SHP77 (cell line): Measurements from ENCODE around the gene ZBTB32.
"Not testable (repeated sequence)": the region's sequence is repeated elsewhere in the genome, so short reads cannot be mapped to it uniquely, and the experiment has no call there.

Experiments
- DNase-seq, 2 experiments: peaks; one replicate each; lab custom pipeline; 2025; lab: John Stamatoyannopoulos, UW

Gene ZBTB32

DNA sequence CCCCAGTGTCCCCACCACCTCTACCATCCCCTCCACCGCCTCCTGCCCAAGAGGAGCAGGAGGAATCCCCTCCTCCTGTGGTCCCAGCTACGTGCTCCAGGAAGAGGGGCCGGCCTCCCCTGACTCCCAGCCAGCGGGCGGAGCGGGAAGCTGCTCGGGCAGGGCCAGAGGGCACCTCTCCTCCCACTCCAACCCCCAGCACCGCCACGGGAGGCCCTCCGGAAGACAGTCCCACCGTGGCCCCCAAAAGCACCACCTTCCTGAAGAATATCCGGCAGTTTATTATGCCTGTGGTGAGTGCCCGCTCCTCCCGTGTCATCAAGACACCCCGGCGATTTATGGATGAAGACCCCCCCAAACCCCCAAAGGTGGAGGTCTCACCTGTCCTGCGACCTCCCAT, 16.3 kb downstream of the ZBTB32 start:
- no peak for DNase-seq

DNA sequence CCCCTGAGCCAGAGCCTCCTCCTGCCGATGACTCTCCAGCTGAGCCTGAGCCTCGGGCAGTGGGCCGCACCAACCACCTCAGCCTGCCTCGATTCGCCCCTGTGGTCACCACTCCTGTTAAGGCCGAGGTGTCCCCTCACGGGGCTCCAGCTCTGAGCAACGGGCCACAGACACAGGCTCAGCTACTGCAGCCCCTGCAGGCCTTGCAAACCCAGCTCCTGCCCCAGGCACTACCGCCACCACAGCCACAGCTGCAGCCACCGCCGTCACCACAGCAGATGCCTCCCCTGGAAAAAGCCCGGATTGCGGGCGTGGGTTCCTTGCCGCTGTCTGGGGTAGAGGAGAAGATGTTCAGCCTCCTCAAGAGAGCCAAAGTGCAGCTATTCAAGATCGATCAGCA, 17.0 kb downstream of the ZBTB32 start:
- no peak for DNase-seq

DNA sequence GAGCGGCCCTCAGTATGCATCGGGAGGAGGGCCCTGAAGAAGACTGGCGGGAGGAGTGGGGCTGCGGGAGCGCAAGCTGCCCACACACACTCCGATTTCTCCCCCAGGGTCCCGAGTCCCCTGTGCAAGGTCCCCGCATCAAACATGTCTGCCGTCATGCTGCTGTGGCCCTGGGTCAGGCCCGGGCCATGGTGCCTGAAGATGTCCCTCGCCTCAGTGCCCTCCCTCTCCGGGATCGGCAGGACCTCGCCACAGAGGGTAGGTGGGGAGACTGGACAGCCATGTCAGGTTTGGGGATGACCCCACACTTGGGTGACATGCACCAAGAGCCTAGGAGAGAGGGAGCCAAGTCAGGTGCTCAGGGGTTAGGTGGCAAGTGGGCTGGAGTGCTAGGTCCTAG, 18.1 kb downstream of the ZBTB32 start:
- no peak for DNase-seq

DNA sequence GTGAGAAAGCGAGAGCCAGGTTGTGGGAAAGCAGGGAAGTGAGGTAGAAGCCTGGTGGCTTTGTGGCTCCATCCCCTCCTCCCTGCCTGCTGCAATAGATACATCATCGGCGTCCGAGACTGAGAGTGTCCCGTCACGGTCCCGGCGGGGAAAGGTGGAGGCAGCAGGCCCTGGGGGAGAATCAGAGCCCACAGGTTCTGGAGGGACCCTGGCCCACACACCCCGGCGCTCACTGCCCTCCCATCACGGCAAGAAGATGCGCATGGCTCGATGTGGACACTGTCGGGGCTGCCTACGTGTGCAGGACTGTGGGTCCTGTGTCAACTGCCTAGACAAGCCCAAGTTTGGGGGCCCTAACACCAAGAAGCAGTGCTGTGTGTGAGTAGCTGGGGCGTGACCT, 18.5 kb downstream of the ZBTB32 start:
- no peak for DNase-seq

DNA sequence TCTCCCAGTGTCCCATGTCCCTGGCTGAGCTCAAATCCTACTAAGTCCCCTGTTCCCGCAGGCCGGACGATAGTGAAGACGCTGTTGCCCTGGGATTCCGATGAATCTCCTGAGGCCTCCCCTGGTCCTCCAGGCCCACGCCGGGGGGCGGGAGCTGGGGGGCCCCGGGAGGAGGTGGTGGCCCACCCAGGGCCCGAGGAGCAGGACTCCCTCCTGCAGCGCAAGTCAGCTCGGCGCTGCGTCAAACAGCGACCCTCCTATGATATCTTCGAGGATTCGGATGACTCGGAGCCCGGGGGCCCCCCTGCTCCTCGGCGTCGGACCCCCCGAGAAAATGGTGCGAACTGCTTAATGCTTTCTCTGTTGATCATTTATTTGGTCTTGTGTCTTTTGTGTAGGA, 19.3 kb downstream of the ZBTB32 start:
- no peak for DNase-seq

DNA sequence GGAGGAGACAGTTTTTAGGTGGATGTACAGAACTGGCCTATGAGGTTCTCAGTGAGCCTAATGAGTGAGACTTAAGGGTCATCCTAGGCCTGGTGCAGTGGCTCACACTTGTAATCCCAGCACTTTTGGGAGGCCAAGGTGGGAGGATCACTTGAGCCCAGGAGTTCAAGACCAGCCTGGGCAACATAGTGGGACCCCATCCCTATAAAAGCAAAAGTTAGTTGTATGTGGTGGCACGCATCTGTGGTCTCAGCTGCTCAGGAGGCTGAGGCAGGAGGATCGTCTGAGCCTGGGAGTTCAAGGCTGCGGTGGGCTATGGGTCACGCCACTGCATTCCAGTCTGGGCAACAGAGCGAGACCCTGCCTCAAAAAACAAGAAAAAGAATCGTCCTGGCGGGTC, 19.8 kb downstream of the ZBTB32 start:
- DNase-seq: not testable (repeated sequence)

DNA sequence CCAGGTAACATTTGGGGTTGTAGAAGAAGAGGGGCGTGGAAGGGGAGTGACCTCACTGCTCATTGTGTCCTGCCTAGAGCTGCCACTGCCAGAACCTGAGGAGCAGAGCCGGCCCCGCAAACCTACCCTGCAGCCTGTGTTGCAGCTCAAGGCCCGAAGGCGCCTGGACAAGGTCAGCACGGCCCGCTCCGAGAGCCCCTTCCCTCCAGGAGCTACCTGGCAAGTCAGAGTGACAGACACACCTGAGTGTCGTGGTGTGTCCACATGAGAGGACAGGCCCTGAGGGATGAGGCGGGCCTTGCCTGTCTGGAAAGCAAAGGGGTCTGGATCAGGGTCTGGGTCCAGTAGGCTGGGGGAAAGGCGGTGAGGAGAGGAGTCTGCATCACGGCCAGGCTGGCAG, 20.2 kb downstream of the ZBTB32 start:
- DNase-seq: no peak

DNA sequence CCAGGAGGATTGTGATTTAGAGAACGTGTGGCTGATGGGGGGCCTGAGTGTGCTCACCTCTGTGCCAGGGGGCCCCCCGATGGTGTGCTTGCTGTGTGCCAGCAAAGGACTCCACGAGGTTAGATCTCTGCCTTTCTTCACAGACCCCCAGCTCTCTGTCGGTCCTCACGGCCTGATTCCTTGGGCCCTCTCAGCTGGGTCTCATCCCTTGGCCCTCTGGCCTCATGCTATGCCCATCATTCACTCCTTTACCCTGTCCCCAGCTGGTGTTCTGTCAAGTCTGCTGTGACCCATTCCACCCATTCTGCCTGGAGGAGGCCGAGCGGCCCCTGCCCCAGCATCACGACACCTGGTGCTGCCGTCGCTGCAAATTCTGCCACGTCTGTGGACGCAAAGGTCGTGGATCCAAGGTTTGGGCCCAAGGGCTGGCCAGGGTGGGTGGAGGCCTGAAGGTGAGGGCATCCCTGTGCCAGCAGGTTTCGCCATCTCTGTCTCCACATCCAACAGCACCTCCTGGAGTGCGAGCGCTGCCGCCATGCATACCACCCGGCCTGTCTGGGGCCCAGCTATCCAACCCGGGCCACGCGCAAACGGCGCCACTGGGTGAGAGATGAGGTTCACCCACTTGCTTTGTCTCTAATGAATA, 21.0 kb downstream of the ZBTB32 start:
- DNase-seq: no peak

DNA sequence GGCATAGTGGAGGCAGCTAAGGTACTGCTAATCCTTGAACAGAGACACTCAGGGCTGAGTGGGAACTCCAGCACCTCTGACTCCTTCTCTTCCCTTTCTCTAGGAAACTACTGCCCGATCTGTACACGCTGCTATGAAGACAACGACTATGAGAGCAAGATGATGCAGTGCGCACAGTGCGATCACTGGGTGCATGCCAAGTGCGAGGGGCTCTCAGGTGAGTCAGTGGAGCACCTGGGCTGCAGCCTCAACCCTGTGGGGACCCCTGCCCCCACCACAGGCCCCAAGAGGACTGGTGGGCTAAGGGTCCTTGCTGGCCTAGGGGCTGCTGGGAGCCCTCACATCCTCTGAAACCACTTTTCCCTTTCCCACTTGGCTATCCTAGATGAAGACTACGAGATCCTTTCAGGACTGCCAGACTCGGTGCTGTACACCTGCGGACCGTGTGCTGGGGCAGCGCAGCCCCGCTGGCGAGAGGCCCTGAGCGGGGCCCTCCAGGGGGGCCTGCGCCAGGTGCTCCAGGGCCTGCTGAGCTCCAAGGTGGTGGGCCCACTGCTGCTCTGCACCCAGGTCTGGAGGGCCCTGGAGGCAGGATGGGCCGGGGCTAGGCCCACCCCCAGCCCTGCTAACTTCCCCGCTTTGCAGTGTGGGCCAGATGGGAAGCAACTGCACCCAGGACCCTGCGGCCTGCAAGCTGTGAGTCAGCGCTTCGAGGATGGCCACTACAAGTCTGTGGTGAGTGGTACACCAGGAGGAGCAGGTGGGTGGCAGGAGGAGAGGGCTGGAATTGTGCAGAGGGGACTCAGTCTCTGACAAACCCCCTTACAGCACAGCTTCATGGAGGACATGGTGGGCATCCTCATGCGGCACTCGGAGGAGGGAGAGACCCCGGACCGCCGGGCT, 22.9 kb downstream of the ZBTB32 start:
- no peak for DNase-seq

DNA sequence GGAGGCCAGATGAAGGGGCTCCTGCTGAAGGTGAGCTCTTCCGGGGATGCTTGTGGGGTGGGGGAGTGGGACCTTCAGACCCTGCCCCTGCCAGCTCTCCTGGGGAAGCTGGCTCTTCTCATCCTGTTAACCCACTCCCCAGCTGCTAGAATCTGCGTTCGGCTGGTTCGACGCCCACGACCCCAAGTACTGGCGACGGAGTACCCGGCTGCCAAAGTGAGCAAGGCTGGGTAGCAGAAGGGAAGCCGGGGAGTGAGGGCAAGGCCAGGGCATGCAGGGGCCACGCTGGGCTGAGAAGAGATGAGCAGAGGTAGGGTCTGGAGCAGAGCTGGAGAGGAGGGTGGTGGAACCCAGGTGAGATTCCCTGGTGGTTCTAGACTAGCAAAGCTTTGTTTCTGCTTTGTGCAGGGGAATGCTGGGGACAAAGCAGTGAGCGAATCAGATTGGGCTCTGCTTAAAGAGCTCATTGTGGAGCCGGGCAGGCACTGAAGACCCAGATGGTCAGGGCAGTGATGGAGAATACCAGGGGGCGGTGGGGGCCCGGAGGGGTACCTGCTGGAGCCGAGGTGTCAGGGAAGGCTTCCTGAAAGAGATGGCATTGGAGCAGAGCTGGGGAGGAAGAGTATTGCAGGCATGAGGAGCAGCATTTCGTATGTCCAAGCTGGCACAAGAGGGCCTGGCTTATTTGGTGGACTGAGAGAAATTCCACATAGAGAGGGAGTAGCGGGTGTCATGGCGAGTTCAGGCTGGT, 23.8 kb downstream of the ZBTB32 start:
- DNase-seq: no peak

DNA sequence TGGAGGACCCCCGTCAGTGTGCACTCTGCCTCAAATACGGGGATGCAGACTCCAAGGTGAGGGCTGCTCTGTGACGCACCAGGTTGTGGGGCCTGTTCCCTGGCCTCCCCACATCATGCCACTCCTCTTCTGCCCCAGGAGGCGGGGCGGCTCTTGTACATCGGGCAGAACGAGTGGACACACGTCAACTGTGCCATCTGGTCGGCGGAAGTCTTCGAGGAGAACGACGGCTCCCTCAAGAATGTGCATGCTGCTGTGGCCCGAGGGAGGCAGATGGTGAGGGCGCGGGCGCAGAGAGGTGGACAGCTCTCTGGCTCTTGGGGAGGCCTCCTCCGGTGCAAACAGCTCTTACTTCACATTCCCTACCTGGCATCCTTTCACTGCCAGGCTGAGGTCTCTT, 24.7 kb downstream of the ZBTB32 start:
- DNase-seq: no peak

DNA sequence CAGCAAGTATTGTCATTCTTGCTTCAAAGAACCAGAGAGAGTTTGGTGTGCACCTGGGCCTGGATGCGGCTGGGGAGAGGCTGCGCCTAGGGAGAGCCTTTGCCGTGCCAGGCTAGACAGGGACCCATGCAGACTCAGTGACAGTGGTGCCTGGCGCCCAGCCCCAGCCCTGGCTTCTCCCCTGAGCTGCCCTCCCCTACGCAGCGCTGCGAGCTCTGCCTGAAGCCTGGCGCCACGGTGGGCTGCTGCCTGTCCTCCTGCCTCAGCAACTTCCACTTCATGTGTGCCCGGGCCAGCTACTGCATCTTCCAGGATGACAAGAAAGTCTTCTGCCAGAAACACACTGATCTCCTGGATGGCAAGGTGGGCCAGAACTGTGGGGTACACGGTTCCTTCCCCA, 25.4 kb downstream of the ZBTB32 start:
- DNase-seq: no peak

DNA sequence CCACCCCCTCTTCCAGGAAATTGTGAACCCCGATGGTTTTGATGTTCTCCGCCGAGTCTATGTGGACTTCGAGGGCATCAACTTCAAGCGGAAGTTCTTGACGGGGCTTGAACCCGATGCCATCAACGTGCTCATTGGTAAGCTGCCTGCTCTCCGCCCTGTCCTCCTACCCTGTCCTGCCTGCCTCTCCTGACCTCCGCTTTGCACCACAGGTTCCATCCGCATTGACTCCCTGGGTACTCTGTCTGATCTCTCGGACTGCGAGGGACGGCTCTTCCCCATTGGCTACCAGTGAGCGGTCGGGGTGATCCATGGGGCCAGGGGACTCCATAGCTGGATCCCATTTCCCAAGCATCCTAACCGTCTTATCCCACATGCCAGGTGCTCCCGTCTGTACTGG, 26.0 kb downstream of the ZBTB32 start:
- DNase-seq: no peak

DNA sequence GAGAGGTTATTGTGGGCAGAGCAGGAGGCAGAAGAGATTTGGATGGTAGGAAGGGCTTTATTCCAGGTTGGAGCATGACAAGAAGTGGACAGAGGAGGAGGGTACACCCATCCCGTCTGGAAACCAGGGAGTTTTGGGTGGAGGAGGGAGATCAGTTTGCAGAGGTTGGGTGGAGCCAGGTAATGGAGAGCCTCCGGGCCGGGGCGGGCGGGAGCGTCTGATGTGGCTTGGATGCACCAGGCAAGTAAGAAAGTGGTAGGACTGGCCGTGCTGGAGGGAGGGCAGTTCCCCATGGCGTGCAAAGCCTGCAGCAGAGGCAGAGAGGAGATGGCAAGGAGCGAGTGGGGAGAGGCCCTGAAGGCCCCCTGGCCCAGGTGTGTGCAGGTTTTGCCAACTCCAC, 27.0 kb downstream of the ZBTB32 start:
- DNase-seq: no peak

DNA sequence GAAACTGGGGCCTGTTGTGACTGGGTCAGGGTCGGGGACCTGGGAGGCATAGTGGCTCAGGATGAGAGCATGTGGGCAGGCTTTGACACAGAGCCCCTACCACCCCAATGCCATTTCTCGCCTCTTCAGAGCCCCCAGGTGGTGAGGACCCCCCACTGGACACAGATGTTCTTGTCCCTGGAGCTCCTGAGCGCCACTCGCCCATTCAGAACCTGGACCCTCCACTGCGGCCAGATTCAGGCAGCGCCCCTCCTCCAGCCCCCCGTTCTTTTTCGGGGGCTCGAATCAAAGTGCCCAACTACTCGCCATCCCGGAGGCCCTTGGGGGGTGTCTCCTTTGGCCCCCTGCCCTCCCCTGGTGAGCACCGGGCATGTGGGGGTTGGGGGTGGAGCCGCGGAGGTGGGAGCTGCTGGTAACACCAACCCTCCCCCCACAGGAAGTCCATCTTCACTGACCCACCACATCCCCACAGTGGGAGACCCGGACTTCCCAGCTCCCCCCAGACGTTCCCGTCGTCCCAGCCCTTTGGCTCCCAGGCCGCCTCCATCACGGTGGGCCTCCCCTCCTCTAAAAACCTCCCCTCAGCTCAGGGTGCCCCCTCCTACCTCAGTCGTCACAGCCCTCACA, 27.5 kb downstream of the ZBTB32 start:
- no peak for DNase-seq

DNA sequence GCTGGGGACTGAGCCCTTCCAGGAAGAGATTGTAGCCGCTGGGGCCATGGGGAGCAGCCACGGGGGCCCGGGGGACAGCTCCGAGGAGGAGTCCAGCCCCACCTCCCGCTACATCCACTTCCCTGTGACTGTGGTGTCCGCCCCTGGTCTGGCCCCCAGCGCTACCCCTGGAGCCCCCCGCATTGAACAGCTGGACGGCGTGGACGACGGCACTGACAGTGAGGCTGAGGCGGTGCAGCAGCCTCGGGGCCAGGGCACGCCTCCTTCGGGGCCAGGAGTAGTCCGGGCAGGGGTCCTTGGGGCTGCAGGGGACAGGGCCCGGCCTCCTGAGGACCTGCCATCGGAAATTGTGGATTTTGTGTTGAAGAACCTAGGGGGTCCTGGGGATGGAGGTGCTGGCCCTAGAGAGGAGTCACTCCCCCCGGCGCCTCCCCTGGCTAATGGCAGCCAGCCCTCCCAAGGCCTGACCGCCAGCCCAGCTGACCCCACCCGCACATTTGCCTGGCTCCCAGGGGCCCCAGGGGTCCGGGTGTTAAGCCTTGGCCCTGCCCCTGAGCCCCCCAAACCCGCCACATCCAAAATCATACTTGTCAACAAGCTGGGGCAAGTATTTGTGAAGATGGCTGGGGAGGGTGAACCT, 28.3 kb downstream of the ZBTB32 start:
- DNase-seq: no peak

DNA sequence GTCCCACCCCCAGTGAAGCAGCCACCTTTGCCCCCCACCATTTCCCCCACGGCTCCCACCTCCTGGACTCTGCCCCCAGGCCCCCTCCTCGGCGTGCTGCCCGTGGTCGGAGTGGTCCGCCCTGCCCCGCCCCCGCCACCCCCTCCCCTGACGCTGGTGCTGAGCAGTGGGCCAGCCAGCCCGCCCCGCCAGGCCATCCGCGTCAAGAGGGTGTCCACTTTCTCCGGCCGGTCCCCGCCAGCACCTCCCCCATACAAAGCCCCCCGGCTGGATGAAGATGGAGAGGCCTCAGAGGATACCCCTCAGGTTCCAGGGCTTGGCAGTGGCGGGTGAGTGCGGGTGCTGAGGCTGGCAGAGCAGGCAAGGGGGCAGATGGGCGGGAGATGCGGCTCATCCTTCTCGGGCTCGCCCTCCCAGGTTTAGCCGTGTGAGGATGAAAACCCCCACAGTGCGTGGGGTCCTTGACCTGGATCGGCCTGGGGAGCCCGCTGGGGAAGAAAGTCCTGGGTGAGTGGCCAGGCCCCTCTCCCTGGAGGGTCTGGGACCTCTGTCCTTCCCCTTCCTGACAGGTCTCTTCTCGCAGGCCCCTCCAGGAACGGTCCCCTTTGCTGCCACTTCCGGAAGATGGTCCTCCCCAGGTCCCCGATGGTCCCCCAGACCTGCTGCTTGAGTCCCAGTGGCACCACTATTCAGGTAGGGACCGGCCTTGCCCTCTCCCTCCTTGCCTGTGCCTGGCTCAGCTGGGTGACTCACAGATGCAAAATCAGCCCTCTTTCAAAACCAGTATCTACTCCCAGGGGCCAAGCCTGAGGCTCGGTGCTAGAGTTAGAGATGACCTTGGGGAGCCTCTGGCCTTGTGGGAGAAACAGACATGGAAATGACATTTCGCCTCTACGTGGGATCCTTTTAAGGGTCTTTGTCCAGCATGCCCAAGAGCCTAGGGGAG, 29.1 kb downstream of the ZBTB32 start:
- no peak for DNase-seq

DNA sequence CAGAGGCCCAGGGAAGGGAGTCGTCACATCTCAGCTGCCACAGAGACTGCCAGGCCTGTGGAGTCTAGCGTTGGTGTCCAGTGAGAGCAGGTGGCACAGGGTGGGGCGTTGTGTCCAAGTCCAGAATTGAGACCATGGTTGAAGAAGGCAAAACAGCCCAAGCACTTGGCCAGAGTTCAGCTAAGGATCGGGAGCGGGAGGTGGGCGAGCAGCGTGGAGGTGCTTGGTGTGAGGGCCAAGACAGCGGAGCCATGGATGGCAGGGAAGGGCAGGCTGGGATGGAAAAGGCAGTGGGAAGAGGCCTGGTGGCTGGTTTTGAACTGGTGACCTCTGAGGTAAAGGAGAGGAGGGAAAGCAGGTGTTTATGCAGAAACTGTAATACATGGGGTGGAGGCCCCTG, 29.9 kb downstream of the ZBTB32 start:
- no peak for DNase-seq

DNA sequence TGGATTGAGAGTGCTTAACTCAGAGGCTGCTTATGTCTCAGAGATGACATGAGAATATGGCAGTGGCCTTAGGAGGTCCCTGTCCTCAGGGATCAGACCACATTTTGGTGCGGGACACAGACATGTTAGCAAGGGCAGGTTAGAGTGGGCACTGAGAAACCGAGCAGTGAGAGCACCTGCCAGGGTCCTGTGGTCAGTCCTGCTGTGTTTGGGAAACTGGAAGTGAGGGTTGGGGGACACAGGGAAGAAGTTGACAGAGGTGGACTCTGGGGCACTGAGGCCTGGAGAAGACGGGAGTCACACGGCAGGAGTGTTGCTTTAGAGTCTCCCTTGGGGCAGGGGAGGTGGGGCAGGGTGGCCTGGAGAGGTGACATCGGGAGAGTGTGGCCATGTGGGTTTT, 30.5 kb downstream of the ZBTB32 start:
- no peak for DNase-seq

DNA sequence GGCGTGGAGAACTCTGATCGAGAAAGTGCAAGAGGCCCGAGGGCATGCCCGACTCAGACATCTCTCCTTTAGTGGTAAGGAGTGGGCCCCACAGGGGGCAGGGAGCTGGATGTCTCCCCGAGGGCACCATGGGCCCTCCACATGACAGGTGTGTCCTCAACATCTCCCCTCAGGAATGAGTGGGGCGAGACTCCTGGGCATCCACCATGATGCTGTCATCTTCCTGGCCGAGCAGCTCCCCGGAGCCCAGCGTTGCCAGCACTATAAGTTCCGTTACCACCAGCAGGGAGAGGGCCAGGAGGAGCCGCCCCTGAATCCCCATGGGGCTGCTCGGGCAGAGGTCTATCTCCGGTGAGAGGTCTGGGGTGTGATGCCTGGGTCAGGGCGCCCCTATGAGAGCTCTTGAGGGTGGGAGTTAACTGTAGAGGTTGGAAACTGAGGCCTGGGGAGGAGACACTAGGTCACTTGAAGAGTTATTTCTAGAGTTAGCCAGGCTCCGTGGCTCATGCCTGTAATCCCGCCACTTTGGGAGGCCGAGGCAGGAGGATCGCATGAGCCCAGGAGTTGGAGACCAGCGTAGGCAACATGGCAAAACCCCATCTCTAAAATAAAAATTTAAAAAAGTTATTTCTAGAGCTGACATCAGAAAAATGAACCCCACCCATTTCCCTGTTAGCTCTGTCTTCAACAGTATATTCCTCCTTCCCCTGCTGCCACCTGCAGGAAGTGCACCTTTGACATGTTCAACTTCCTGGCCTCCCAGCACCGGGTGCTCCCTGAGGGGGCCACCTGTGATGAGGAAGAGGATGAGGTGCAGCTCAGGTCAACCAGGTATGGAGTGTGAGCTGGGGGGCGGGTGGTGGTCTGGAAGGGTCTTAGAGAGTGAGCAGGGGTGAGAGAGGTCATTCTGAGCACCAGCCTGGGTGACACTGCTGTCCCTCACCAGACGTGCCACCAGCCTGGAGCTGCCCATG, 32.8 kb downstream of the ZBTB32 start:
- no peak for DNase-seq
